ENCODE results near the gene SIAH1.

The SIAH1 gene

DNA sequence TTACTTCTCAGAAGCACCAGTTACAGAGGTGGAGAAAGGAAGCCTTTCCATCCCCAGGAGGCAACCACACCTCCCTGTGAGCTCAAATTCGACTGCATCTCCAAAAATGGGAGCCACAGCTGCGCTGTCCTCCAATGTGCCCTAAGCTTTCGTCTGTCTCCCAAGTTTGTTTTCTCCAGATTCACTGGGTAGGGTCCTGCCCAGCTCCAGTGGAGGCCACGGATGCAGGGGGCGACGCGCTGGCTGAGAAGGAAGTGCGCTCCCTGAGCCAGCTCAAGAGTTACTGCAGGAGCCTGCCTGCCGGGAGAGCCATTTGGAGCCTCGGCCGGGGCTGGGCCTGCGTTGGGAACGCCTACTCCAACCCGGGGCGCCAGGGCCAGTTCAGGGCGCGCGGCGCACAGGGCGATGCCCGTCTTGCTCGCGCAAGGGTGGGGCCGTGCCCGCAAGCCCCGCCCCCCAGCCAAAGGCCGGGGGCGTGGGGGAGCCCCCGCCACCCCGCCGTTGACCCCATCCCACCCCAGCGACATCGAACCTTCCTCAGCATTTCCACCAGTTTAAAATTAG is 19.5 kb downstream of the SIAH1 start (continued):
- no peak for TF ChIP-seq ZNF26 (tag by site-specific recombination; IDR thresholded peaks at IDR 0.05)
- TF ChIP-seq, protein P1, sequence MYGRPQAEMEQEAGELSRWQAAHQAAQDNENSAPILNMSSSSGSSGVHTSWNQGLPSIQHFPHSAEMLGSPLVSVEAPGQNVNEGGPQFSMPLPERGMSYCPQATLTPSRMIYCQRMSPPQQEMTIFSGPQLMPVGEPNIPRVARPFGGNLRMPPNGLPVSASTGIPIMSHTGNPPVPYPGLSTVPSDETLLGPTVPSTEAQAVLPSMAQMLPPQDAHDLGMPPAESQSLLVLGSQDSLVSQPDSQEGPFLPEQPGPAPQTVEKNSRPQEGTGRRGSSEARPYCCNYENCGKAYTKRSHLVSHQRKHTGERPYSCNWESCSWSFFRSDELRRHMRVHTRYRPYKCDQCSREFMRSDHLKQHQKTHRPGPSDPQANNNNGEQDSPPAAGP (tag by site-specific recombination; IDR thresholded peaks at IDR 0.05), result no peak
- no peak for TF ChIP-seq SALL2 (tag by site-specific recombination; IDR thresholded peaks at IDR 0.05; ENCODE audit: borderline replicate concordance)
- no peak for TF ChIP-seq WT1 (tag by site-specific recombination; IDR thresholded peaks at IDR 0.05)
- no peak for TF ChIP-seq ZNF324 (tag by site-specific recombination; IDR thresholded peaks at IDR 0.05)
- TF ChIP-seq ZNF514 (tag by site-specific recombination; IDR thresholded peaks at IDR 0.05), result no peak
- no peak for TF ChIP-seq OVOL3 (tag by site-specific recombination; IDR thresholded peaks at IDR 0.05)
- TF ChIP-seq, protein P2, sequence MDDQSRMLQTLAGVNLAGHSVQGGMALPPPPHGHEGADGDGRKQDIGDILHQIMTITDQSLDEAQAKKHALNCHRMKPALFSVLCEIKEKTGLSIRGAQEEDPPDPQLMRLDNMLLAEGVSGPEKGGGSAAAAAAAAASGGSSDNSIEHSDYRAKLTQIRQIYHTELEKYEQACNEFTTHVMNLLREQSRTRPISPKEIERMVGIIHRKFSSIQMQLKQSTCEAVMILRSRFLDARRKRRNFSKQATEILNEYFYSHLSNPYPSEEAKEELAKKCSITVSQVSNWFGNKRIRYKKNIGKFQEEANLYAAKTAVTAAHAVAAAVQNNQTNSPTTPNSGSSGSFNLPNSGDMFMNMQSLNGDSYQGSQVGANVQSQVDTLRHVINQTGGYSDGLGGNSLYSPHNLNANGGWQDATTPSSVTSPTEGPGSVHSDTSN (CRISPR knock-in tag; IDR thresholded peaks at IDR 0.05), result no peak
- TF ChIP-seq GFI1B (tag by site-specific recombination; IDR thresholded peaks at IDR 0.05), result no peak
- TF ChIP-seq ZNF239 (tag by site-specific recombination; IDR thresholded peaks at IDR 0.05), result no peak
- no peak for TF ChIP-seq ZNF416 (tag by site-specific recombination; IDR thresholded peaks at IDR 0.05)
- no peak for TF ChIP-seq ZNF660 (tag by site-specific recombination; IDR thresholded peaks at IDR 0.05)
- TF ChIP-seq ZFP69B (tag by site-specific recombination; IDR thresholded peaks at IDR 0.05), result no peak
- TF ChIP-seq YY2 (tag by site-specific recombination; IDR thresholded peaks at IDR 0.05), result no peak

- H3K4me1 ChIP-seq (ENCODE audit: control insufficient read depth, insufficient read depth, low read length), result peaks cover 19% of the 10 kb centered on the region
- H3K9me3 ChIP-seq (ENCODE audit: control insufficient read depth, insufficient read depth, low read depth, low read length), result no peaks in the 10 kb centered on the region
- ChIA-PET POLR2A (interaction anchor here (0.8 to 2.8 kb wide), 6 partner anchors 12 to 258 kb away, joined by 4 to 31 read pairs (median 7); partner anchors contain the start of gene SIAH1), CTCF (interaction anchor here (0.7 to 2.3 kb wide), 6 partner anchors 8 to 267 kb away, joined by 3 to 8 read pairs (median 3); no protein-coding TSS in a partner anchor)
- H3K4me3 ChIP-seq (ENCODE audit: low read depth, low read length), result peak overlapping the region; percentile 57
- peak overlapping the region; percentile 62 for H3K27ac ChIP-seq (ENCODE audit: extremely low read depth, low read depth, low read length)
- TF ChIP-seq ZNF558 (tag by site-specific recombination; IDR thresholded peaks at IDR 0.05) (no peak), IKZF3 (tag by site-specific recombination; IDR thresholded peaks at IDR 0.05) (no peak), ATF2 (tag by site-specific recombination; IDR thresholded peaks at IDR 0.05; ENCODE audit: low read depth) (peak; percentile 90), ZNF677 (tag by site-specific recombination; IDR thresholded peaks at IDR 0.05) (peak; percentile 51; the same call in 1 of the 2 replicates), ZNF24 (tag by site-specific recombination; IDR thresholded peaks at IDR 0.05) (no peak), ZNF394 (tag by site-specific recombination; IDR thresholded peaks at IDR 0.05; ENCODE audit: borderline replicate concordance) (peak; percentile 59; the same call in 1 of the 2 replicates), ZBTB20 (tag by site-specific recombination; IDR thresholded peaks at IDR 0.05) (no peak), FEZF1 (tag by site-specific recombination; IDR thresholded peaks at IDR 0.05) (peak; percentile 62)
- peaks cover 0 to 9% of the 10 kb centered on the region in 2 experiments; a peak in 1 of 3 replicates for H3K36me3 ChIP-seq (ENCODE audit: control insufficient read depth in 2 of 2, insufficient read depth in 1 of 2, low read length in 2 of 2)
These were observed 20.1 kb downstream of the SIAH1 start for GRCh38 chr16:48365025-48365600.
